Subcutaneous adipose tissue (tissue), 4 donors: ENCODE measurements around the gene VPS41. TPM values are rescaled to one million over a fixed set of nuclear protein-coding genes. Genes with fewer than 3 reads are reported as not detected.

Experiments
- CTCF ChIP-seq: fragments of 450-650 bp; IDR thresholded peaks from one replicate; pipeline ENCODE4 v1.5.1; 2016; ENCODE audit warnings: low read depth, mild to moderate bottlenecking, control low read depth, antibody characterized with exemption, moderate library complexity
- total RNA-seq, 4 donors: library from RNA; depleted of rRNA; stranded (reverse); fragments of >200 nt; gene quantifications; one replicate each; pipeline ENCODE4 v1.1.0, GENCODE V29; 2016

Gene VPS41
- total RNA-seq, 4 donors from 2014 or later, result 41.9 to 61.8 (median 55.0) TPM

GRCh38 chr7:38855867-38856266 is 53.1 kb downstream of the VPS41 start:
- TF ChIP-seq CTCF, result no peak

DNA sequence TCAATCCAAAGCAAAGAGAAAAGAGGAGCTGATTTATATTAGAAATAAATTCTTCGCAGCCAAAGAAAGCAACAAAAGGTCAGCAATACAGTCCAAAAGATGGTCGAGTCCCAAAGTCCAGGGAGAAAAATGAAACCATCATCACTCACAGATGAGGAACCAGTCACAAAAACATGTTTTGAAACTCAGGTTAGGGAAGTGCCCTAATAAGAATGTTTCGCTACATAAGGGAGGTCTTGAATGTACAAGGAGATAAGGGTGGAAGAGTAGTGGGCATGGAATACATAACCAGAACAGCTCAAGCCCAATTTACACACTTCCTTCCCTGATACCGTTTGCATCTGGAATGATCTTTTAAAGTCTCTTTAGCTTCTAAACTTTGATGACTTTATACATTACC is 53.6 kb downstream of the VPS41 start:
- TF ChIP-seq CTCF, result no peak

GRCh38 chr7:38851321-38851720 is 57.7 kb downstream of the VPS41 start:
- TF ChIP-seq CTCF, result no peak

DNA sequence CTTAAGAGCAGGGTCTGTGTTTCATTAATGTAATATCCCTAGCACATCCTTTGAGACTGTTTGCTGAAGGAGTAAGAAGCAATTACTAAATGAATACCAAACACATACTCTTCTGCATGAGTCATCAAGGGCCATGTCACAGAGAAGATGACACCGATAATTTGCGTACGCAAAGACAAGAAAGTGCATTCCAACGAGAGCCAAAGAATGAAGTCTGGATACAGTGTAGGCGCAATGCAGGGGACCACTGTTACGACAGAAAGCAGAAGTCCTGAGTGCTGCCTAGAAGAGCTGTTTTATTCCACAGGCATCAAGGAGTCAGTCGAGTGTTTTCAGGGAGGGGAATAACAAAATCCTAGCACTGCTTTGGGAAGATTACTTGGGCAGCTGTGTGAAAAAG is 62.7 kb downstream of the VPS41 start:
- TF ChIP-seq CTCF, result no peak

GRCh38 chr7:38844952-38845563 is 63.9 kb downstream of the VPS41 start:
- TF ChIP-seq CTCF, result no peak

GRCh38 chr7:38842746-38843145 is 66.2 kb downstream of the VPS41 start:
- no peak for TF ChIP-seq CTCF

DNA sequence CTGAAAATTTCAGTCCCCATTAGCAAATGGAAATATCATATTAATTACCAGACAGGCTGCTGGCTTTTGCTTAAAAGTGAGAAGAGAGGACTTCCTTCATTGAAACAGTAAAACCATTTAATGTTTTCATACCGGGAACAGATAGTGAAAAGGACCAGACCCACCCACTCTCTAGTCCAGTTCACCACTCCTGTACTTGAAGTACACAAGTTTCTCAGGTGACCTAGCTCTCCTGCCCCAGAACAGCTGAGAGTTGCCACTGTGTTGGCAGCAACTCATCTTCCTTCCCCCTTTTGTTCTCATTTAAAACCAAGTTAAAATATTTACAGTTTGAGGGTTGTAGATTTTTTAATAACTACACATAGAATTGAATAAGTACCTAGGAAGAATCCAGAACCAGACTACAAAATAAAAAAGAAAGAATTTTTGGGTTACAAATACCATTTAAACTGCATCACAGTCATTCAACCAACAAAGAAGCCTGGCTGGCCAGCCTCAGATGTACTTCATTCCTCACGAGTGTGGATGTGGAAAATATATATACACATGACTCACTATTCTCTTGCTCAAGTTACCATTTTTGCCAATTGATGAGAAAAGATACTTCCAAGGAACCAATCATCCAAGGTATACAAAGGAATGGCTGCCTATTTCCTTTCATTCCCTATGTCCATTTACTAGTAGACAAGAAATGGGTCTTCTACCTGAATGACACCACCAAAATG is 68.1 kb downstream of the VPS41 start:
- TF ChIP-seq CTCF, result no peak
